A549 (cell line): ENCODE data around the gene AFDN. TPM values are rescaled to one million over a fixed set of nuclear protein-coding genes. Genes with fewer than 3 reads are reported as not detected.

Experiments used
- ATAC-seq, 2 experiments: fragments of 200-7000 bp in 1 of 2; fragments of >200 bp in 1 of 2; cut with Nextera tagmentation in 1 of 2; cut with Tn5 transposase in 1 of 2; 3 replicates each; pipeline versions ENCODE4 v1.8.0 to v1.9.1; 2018 to 2020; ENCODE audit warnings: mild to moderate bottlenecking in 1 of 2, moderate library complexity in 1 of 2
- CTCF ChIA-PET: fragments of 300-600 bp; sonication (Branson Sonifier 250); formaldehyde crosslinking; extraction: SDS; loops from one replicate; lab custom pipeline; 2021; ENCODE audit warnings: antibody characterized with exemption, inconsistent platforms; lab: Yijun Ruan, JAX
- POLR2A ChIA-PET: fragments of 350-600 bp; formaldehyde crosslinking; extraction: SDS; loops from one replicate; lab custom pipeline; 2021; ENCODE audit warnings: antibody characterized with exemption, inconsistent platforms; lab: Yijun Ruan, JAX
- DNase-seq, 2 experiments: peaks; one replicate each; pipeline versions ENCODE4 v3.0.0 to v3.0.0-alpha.2; 2011 to 2016; ENCODE audit warnings: low read depth in 1 of 2, low spot score in 1 of 2
- FAIRE-seq: peaks from 2 replicates; lab custom pipeline; 2011; peaks lifted over from hg19 to GRCh38; lab: Jason Lieb, UNC
- H3K27ac ChIP-seq, 2 experiments: fragments of >200 bp; sonication (Bioruptor Twin); formaldehyde crosslinking; 3 replicates each; pipeline ENCODE4 v1.5.1; 2016 to 2017
- H3K4me1 ChIP-seq: fragments of >200 bp; sonication (Bioruptor Twin); formaldehyde crosslinking; 3 replicates; pipeline ENCODE4 v1.6.1; 2016
- H3K4me2 ChIP-seq: fragments of >200 bp; sonication (Bioruptor Twin); formaldehyde crosslinking; 3 replicates; pipeline ENCODE4 v1.6.1; 2016
- H3K4me3 ChIP-seq: fragments of >200 bp; sonication (Bioruptor Twin); formaldehyde crosslinking; 3 replicates; pipeline ENCODE4 v1.5.1; 2016
- H3K9me3 ChIP-seq: fragments of >200 bp; sonication (Bioruptor Twin); formaldehyde crosslinking; 3 replicates; pipeline ENCODE4 v1.6.1; 2016
- BHLHE40 ChIP-seq: IDR thresholded peaks from 2 replicates; pipeline ENCODE4 v1.6.1; 2012; ENCODE audit warnings: low read depth, low read length, inconsistent platforms
- CEBPB ChIP-seq, 2 experiments: fragments of >200 bp in 1 of 2; sonication (Bioruptor Twin) in 1 of 2; formaldehyde crosslinking in 1 of 2; IDR thresholded peaks; 2 replicates each; pipeline ENCODE4 v1.6.1; 2012 to 2016
- CHD2 ChIP-seq: fragments of 150-350 bp; IDR thresholded peaks from 2 replicates; pipeline ENCODE4 v1.6.1; 2014; ENCODE audit warnings: low read length; ENCODE audit not compliant: partially characterized antibody
- EHF ChIP-seq: fragments of 250-450 bp; sonication (Bioruptor Pico); IDR thresholded peaks from 2 replicates; pipeline ENCODE4 v1.5.0; 2020; ENCODE audit warnings: mild to moderate bottlenecking
- EP300 ChIP-seq, 2 experiments: fragments of >200 bp; sonication (Bioruptor Twin); formaldehyde crosslinking; IDR thresholded peaks; 2 replicates in 1 of 2; 3 replicates in 1 of 2; pipeline ENCODE4 v1.6.1; 2016 to 2017
- FOSL2 ChIP-seq, 2 experiments: fragments of 450-650 bp in 1 of 2; fragments of >200 bp in 1 of 2; sonication (Bioruptor Twin) in 1 of 2; formaldehyde crosslinking; IDR thresholded peaks; 2 replicates each; pipeline versions ENCODE4 v1.5.0 to v1.6.1; 2016 to 2020; ENCODE audit warnings: mild to moderate bottlenecking in 1 of 2, moderate library complexity in 1 of 2
- FOXS1 ChIP-seq: fragments of 250-450 bp; sonication (Bioruptor Pico); IDR thresholded peaks from 2 replicates; pipeline ENCODE4 v1.5.0; 2020; ENCODE audit warnings: mild to moderate bottlenecking, moderate library complexity
- HDAC2 ChIP-seq: fragments of 200-600 bp; sonication (generic); IDR thresholded peaks from 2 replicates; pipeline ENCODE4 v1.6.1; 2016
- HOXB13 ChIP-seq: fragments of 250-450 bp; sonication (Bioruptor Pico); IDR thresholded peaks from 2 replicates; pipeline ENCODE4 v1.5.0; 2020; ENCODE audit warnings: low read depth, mild to moderate bottlenecking, moderate library complexity
- HOXB5 ChIP-seq: fragments of 250-450 bp; sonication (Bioruptor Pico); IDR thresholded peaks from 2 replicates; pipeline ENCODE4 v1.5.0; 2020; ENCODE audit warnings: mild to moderate bottlenecking, moderate library complexity
- JUN ChIP-seq, 2 experiments: fragments of >200 bp; sonication (Bioruptor Twin); formaldehyde crosslinking; IDR thresholded peaks; 2 replicates in 1 of 2; 3 replicates in 1 of 2; pipeline ENCODE4 v1.6.1; 2016 to 2017
- JUNB ChIP-seq: fragments of >200 bp; sonication (Bioruptor Twin); formaldehyde crosslinking; IDR thresholded peaks from 2 replicates; pipeline ENCODE4 v1.6.1; 2016
- KDM1A ChIP-seq: fragments of 200-600 bp; sonication (generic); IDR thresholded peaks from 2 replicates; pipeline ENCODE4 v1.6.1; 2016; ENCODE audit warnings: low read depth, mild to moderate bottlenecking
- MAZ ChIP-seq: fragments of 150-350 bp; IDR thresholded peaks from 2 replicates; pipeline ENCODE4 v1.6.1; 2014; ENCODE audit warnings: antibody characterized with exemption, low read depth, low read length, borderline replicate concordance
- NFE2L2 ChIP-seq: fragments of 150-350 bp; conservative IDR thresholded peaks from 2 replicates; pipeline ENCODE4 v1.6.1; 2014; ENCODE audit warnings: low read length
- NPAS2 ChIP-seq: fragments of 250-450 bp; sonication (Bioruptor Pico); IDR thresholded peaks from 2 replicates; pipeline ENCODE4 v1.8.0; 2022; ENCODE audit warnings: mild to moderate bottlenecking, moderate library complexity, borderline replicate concordance
- PHF8 ChIP-seq: fragments of 200-600 bp; sonication (generic); IDR thresholded peaks from 2 replicates; pipeline ENCODE4 v1.6.1; 2016; ENCODE audit warnings: low read depth, mild to moderate bottlenecking, antibody characterized with exemption, moderate library complexity, borderline replicate concordance
- POLR2A ChIP-seq: IDR thresholded peaks from 2 replicates; pipeline ENCODE4 v1.6.1; 2012; ENCODE audit warnings: mild to moderate bottlenecking, low read length
- RARB ChIP-seq: fragments of 250-450 bp; sonication (Bioruptor Pico); IDR thresholded peaks from 2 replicates; pipeline ENCODE4 v1.8.0; 2021; ENCODE audit warnings: mild to moderate bottlenecking, moderate library complexity
- RCOR1 ChIP-seq: fragments of 150-350 bp; IDR thresholded peaks from 2 replicates; pipeline ENCODE4 v1.6.1; 2014; ENCODE audit warnings: antibody characterized with exemption, low read length, low read depth
- RNF2 ChIP-seq: fragments of 200-600 bp; sonication (generic); IDR thresholded peaks from 2 replicates; pipeline ENCODE4 v1.6.1; 2016; ENCODE audit warnings: low read depth, mild to moderate bottlenecking, antibody characterized with exemption, moderate library complexity, borderline replicate concordance
- SMC3 ChIP-seq: fragments of >200 bp; sonication (Bioruptor Twin); formaldehyde crosslinking; IDR thresholded peaks from 3 replicates; pipeline ENCODE4 v1.6.1; 2018; ENCODE audit warnings: inconsistent platforms
- SREBF2 ChIP-seq: fragments of 450-650 bp; IDR thresholded peaks from 2 replicates; pipeline ENCODE4 v1.6.1; 2014; ENCODE audit warnings: mild to moderate bottlenecking, moderate library complexity
- TFCP2L1 ChIP-seq: fragments of 250-450 bp; sonication (Bioruptor Pico); IDR thresholded peaks from 2 replicates; pipeline ENCODE4 v1.5.0; 2021; ENCODE audit warnings: mild to moderate bottlenecking
- TP53 ChIP-seq: fragments of 250-450 bp; sonication (Bioruptor Pico); IDR thresholded peaks from 2 replicates; pipeline ENCODE4 v1.5.0; 2021; ENCODE audit warnings: mild to moderate bottlenecking, moderate library complexity
- ZNF302 ChIP-seq: fragments of 250-450 bp; sonication (Bioruptor Pico); IDR thresholded peaks from 2 replicates; pipeline ENCODE4 v1.9.0; 2021; ENCODE audit warnings: inconsistent platforms, mild to moderate bottlenecking, moderate library complexity
- ZSCAN20 ChIP-seq: fragments of 250-450 bp; sonication (Bioruptor Pico); IDR thresholded peaks from 2 replicates; pipeline ENCODE4 v1.8.0; 2022; ENCODE audit warnings: mild to moderate bottlenecking, moderate library complexity
- WGBS: methylation state at CpG from one replicate; pipeline ENCODE4 v1.1.6; 2017; ENCODE audit errors: missing lambda C conversion rate; 5-methylcytosine and 5-hydroxymethylcytosine counted together
- polyA plus RNA-seq, 4 experiments: library from polyadenylated mRNA; depleted of rRNA in 3 of 4; stranded (reverse); fragments of >200 nt; fragmentation: RNase III in 1 of 4; extraction: RNeasy Plus Mini Kit Qiagen cat#74134 plus additional on column Dnase treatment in 1 of 4; gene quantifications; 2 replicates in 3 of 4; 3 replicates in 1 of 4; pipeline ENCODE4 v1.2.3, GENCODE V29; 2011 to 2017
- TF ChIP-seq, protein P1 (sequence below): fragments of >200 bp; sonication (Bioruptor Twin); formaldehyde crosslinking; IDR thresholded peaks from 3 replicates; pipeline ENCODE4 v1.5.1; 2016
- TF ChIP-seq, protein P2 (sequence below): fragments of 200-600 bp; sonication (generic); IDR thresholded peaks from 2 replicates; pipeline ENCODE4 v1.6.1; 2016; ENCODE audit warnings: antibody characterized with exemption, mild to moderate bottlenecking, moderate library complexity

AFDN gene
- polyA plus RNA-seq, 2 of the 4 experiments (the other 2 are of a cell fraction), result 17.5 to 40.8 TPM

DNA sequence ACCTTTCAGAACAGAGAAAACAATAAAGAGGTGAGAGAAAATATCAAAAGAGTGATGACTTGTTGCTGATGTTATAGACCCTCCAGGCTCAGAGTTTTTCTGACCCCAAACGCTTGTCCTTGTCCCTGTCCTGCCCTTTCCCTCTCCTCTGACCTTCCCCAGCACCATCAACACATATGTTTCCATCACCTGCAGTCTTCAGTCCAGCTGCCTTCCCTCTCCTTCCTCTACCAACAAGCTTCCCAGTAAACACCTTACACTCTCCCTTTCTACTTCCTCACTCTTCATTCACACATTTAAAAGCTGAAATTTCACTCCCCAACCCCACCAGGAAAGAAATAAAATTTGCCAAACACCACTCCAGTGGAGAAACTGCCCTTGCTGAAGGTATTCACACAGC, 25.4 kb upstream of the AFDN start:
- DNase-seq, result no peak
- no peak overlapping the region for H3K27ac ChIP-seq
- POLR2A ChIA-PET, result no interaction called here
- no peak for FAIRE-seq
- H3K4me1 ChIP-seq, result no peaks in the 10 kb centered on the region
- no peak for ATAC-seq
- CTCF ChIA-PET, result no interaction called here
- H3K4me2 ChIP-seq, result no peak overlapping the region
- H3K4me3 ChIP-seq, result no peak overlapping the region
- 12% methylated on average over 1 of the region's 1 CpG for WGBS
- no peaks in the 10 kb centered on the region for H3K9me3 ChIP-seq
- no peak for TF ChIP-seq MAZ
- TF ChIP-seq, protein P1, sequence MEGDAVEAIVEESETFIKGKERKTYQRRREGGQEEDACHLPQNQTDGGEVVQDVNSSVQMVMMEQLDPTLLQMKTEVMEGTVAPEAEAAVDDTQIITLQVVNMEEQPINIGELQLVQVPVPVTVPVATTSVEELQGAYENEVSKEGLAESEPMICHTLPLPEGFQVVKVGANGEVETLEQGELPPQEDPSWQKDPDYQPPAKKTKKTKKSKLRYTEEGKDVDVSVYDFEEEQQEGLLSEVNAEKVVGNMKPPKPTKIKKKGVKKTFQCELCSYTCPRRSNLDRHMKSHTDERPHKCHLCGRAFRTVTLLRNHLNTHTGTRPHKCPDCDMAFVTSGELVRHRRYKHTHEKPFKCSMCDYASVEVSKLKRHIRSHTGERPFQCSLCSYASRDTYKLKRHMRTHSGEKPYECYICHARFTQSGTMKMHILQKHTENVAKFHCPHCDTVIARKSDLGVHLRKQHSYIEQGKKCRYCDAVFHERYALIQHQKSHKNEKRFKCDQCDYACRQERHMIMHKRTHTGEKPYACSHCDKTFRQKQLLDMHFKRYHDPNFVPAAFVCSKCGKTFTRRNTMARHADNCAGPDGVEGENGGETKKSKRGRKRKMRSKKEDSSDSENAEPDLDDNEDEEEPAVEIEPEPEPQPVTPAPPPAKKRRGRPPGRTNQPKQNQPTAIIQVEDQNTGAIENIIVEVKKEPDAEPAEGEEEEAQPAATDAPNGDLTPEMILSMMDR, result no peak
- no peak for TF ChIP-seq TFCP2L1 (CRISPR knock-in tag)
- TF ChIP-seq HDAC2, result no peak
- no peak for TF ChIP-seq NFE2L2
- TF ChIP-seq ZSCAN20, result no peak
- TF ChIP-seq SREBF2, result no peak
- TF ChIP-seq EHF (CRISPR knock-in tag), result no peak
- no peak for TF ChIP-seq FOSL2 (IDR thresholded peaks at IDR 0.05)
- TF ChIP-seq FOSL2 (CRISPR knock-in tag; IDR thresholded peaks at IDR 0.05), result no peak
- TF ChIP-seq, protein P2, sequence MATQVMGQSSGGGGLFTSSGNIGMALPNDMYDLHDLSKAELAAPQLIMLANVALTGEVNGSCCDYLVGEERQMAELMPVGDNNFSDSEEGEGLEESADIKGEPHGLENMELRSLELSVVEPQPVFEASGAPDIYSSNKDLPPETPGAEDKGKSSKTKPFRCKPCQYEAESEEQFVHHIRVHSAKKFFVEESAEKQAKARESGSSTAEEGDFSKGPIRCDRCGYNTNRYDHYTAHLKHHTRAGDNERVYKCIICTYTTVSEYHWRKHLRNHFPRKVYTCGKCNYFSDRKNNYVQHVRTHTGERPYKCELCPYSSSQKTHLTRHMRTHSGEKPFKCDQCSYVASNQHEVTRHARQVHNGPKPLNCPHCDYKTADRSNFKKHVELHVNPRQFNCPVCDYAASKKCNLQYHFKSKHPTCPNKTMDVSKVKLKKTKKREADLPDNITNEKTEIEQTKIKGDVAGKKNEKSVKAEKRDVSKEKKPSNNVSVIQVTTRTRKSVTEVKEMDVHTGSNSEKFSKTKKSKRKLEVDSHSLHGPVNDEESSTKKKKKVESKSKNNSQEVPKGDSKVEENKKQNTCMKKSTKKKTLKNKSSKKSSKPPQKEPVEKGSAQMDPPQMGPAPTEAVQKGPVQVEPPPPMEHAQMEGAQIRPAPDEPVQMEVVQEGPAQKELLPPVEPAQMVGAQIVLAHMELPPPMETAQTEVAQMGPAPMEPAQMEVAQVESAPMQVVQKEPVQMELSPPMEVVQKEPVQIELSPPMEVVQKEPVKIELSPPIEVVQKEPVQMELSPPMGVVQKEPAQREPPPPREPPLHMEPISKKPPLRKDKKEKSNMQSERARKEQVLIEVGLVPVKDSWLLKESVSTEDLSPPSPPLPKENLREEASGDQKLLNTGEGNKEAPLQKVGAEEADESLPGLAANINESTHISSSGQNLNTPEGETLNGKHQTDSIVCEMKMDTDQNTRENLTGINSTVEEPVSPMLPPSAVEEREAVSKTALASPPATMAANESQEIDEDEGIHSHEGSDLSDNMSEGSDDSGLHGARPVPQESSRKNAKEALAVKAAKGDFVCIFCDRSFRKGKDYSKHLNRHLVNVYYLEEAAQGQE, result no peak
- no peak for TF ChIP-seq TP53 (CRISPR knock-in tag)
- no peak for TF ChIP-seq JUN (IDR thresholded peaks at IDR 0.05)
- TF ChIP-seq SMC3, result no peak
- no peak for TF ChIP-seq CHD2

DNA sequence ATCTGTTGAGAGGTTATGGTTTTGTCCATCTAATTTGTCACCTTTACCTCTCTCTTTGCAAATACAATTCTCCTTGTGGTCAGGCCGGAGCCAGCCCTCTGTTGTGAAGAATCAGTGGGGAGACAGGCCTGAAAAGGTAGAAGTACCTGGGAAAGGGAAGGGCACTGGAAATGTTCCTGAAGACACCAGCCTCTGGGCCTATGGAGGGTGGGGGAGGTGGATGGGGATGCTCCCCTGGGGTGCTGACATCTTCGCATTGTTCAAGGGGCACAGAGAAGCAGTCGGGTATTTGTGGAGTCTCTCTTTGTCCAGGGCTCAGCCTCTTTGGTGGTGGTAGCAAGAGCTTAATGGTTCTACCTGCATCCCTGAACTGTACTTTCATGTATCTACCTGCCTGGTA, 24.4 kb upstream of the AFDN start:
- FAIRE-seq (no peak), DNase-seq (no peak), ATAC-seq (no peak)
- H3K9me3 ChIP-seq, result no peaks in the 10 kb centered on the region
- no peaks in the 10 kb centered on the region for H3K4me1 ChIP-seq
- H3K4me3 ChIP-seq, result no peak overlapping the region
- ChIA-PET POLR2A (no interaction called here), CTCF (no interaction called here)
- 75% methylated on average over 3 of the region's 3 CpGs for WGBS
- H3K4me2 ChIP-seq, result no peak overlapping the region
- TF ChIP-seq HOXB13 (no peak), BHLHE40 (no peak), JUNB (no peak), CHD2 (no peak), EP300 (IDR thresholded peaks at IDR 0.05) (no peak), POLR2A (no peak), KDM1A (no peak), MAZ (no peak)
- H3K27ac ChIP-seq, result no peak overlapping the region

DNA sequence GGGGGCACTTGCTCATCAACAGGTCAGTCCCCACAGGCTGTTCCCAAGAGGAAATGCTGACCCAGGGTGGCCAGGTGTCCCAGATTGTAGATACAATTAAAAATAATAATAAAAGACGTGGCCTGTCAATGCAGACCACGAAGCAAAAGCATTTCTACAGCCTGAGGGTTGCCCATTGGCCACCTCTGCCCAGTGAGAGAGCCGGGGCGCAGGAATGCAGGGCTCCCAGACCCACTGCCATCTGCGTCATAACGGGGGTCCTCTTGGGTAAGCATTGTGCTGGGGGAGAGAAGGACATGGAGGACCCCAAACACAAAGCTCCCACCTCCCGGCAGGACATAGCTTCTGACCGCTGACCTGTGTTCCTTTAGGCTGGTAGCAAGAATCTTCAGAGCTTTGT, 22.9 kb upstream of the AFDN start:
- FAIRE-seq, result no peak
- Histone ChIP-seq H3K27ac (no peak overlapping the region), H3K4me3 (no peak overlapping the region), H3K4me1 (no peaks in the 10 kb centered on the region), H3K9me3 (no peaks in the 10 kb centered on the region), H3K4me2 (no peak overlapping the region)
- ATAC-seq, result no peak
- WGBS, result 73% methylated on average over 8 of the region's 8 CpGs
- DNase-seq, result no peak
- POLR2A ChIA-PET, result no interaction called here
- TF ChIP-seq RCOR1, result no peak
- no peak for TF ChIP-seq HOXB5
- TF ChIP-seq RARB (CRISPR knock-in tag), result no peak
- no peak for TF ChIP-seq KDM1A
- TF ChIP-seq CEBPB (IDR thresholded peaks at IDR 0.05), result no peak
- TF ChIP-seq PHF8, result no peak
- no peak for TF ChIP-seq ZNF302 (CRISPR knock-in tag)
- no peak for TF ChIP-seq RNF2
- TF ChIP-seq TP53 (CRISPR knock-in tag), result no peak
- TF ChIP-seq FOXS1 (CRISPR knock-in tag), result no peak
- TF ChIP-seq NPAS2 (CRISPR knock-in tag), result no peak
- TF ChIP-seq JUN (IDR thresholded peaks at IDR 0.05), result no peak
- TF ChIP-seq HOXB13, result no peak
- CTCF ChIA-PET, result interaction anchor here (0.6 kb wide), 1 partner anchor 279 kb away, joined by 3 read pairs; no protein-coding TSS in a partner anchor
